EH (cell line): ENCODE results near the gene CIAO3.

Experiments
- DNase-seq: peaks from one replicate; pipeline ENCODE4 v3.0.0-alpha.2; 2015; ENCODE audit warnings: low read depth

Gene CIAO3

GRCh38 chr16:775236-775796 is 34.5 kb upstream of the CIAO3 start:
- DNase-seq: no peak

- no peak for DNase-seq
Observed at GRCh38 chr16:774086-775001, 33.5 kb upstream of the CIAO3 start.

- no peak for DNase-seq
Observed at GRCh38 chr16:772959-773358, 32.2 kb upstream of the CIAO3 start.

- no peak for DNase-seq
Observed at GRCh38 chr16:770411-770810, 29.6 kb upstream of the CIAO3 start.

GRCh38 chr16:769934-770333 is 29.1 kb upstream of the CIAO3 start:
- no peak for DNase-seq

GRCh38 chr16:769184-769784 is 28.5 kb upstream of the CIAO3 start:
- DNase-seq: peak; percentile 17

GRCh38 chr16:768428-768827 is 27.6 kb upstream of the CIAO3 start:
- no peak for DNase-seq

GRCh38 chr16:767743-768235 is 27.0 kb upstream of the CIAO3 start:
- DNase-seq: no peak

- no peak for DNase-seq
Observed at GRCh38 chr16:766820-767640, 26.2 kb upstream of the CIAO3 start.

- DNase-seq: no peak
Observed at GRCh38 chr16:766008-766819, 25.4 kb upstream of the CIAO3 start.

- DNase-seq: no peak
Observed at GRCh38 chr16:765488-765865, 24.7 kb upstream of the CIAO3 start.

- no peak for DNase-seq
Observed at GRCh38 chr16:764848-765487, 24.2 kb upstream of the CIAO3 start.

GRCh38 chr16:764184-764750 is 23.5 kb upstream of the CIAO3 start:
- no peak for DNase-seq

GRCh38 chr16:763369-764183 is 22.8 kb upstream of the CIAO3 start:
- DNase-seq: no peak

- no peak for DNase-seq
Observed at GRCh38 chr16:762595-763268, 21.9 kb upstream of the CIAO3 start.

- no peak for DNase-seq
Observed at GRCh38 chr16:761625-762513, 21.1 kb upstream of the CIAO3 start.

- peak; percentile 51 for DNase-seq
Observed at GRCh38 chr16:760545-761343, 19.9 kb upstream of the CIAO3 start, which contains the start of gene MSLN. Gene MSLN (plus strand): TSS chr16:760734. CDS start chr16:762681, 1,947 bp downstream.
